Subcutaneous adipose tissue (tissue), 4 donors: Measurements from ENCODE around the gene NEBL. TPM values are rescaled to one million over a fixed set of nuclear protein-coding genes. Genes with fewer than 3 reads are reported as not detected.

ENCODE experiments used
- CTCF ChIP-seq: fragments of 450-650 bp; IDR thresholded peaks from one replicate; pipeline ENCODE4 v1.5.1; 2016; ENCODE audit warnings: low read depth, mild to moderate bottlenecking, control low read depth, antibody characterized with exemption, moderate library complexity
- total RNA-seq, 4 donors: library from RNA; depleted of rRNA; stranded (reverse); fragments of >200 nt; gene quantifications; one replicate each; pipeline ENCODE4 v1.1.0, GENCODE V29; 2016

The NEBL gene
- total RNA-seq, 4 donors from 2014 or later: 1.8 to 5.9 (median 3.8) TPM

GRCh38 chr10:20765066-20765465, 132.0 kb downstream of the NEBL start:
- no peak for TF ChIP-seq CTCF

GRCh38 chr10:20760460-20760859, 136.7 kb downstream of the NEBL start:
- TF ChIP-seq CTCF: no peak

GRCh38 chr10:20748551-20748950, 148.6 kb downstream of the NEBL start:
- no peak for TF ChIP-seq CTCF

- TF ChIP-seq CTCF: no peak
These were observed 149.3 kb downstream of the NEBL start for GRCh38 chr10:20747782-20748181.

GRCh38 chr10:20746856-20747255, 150.3 kb downstream of the NEBL start:
- no peak for TF ChIP-seq CTCF

- TF ChIP-seq CTCF: no peak
These were observed 151.3 kb downstream of the NEBL start for GRCh38 chr10:20745556-20746375.

- no peak for TF ChIP-seq CTCF
These were observed 152.3 kb downstream of the NEBL start for GRCh38 chr10:20744821-20745220.
